Neural progenitor cell (in vitro differentiated cells): Measurements from ENCODE around the gene KRT77.

Experiments
- EZH2phosphoT487 ChIP-seq: fragments of 200-600 bp; sonication (generic); IDR thresholded peaks from 2 replicates; pipeline ENCODE4 v1.6.1; 2017; ENCODE audit warnings: antibody characterized with exemption
- TF ChIP-seq, protein P1 (sequence below): fragments of 200-600 bp; sonication (generic); IDR thresholded peaks from 2 replicates; pipeline ENCODE4 v1.5.1; 2017; ENCODE audit warnings: antibody characterized with exemption, mild to moderate bottlenecking

DNA sequence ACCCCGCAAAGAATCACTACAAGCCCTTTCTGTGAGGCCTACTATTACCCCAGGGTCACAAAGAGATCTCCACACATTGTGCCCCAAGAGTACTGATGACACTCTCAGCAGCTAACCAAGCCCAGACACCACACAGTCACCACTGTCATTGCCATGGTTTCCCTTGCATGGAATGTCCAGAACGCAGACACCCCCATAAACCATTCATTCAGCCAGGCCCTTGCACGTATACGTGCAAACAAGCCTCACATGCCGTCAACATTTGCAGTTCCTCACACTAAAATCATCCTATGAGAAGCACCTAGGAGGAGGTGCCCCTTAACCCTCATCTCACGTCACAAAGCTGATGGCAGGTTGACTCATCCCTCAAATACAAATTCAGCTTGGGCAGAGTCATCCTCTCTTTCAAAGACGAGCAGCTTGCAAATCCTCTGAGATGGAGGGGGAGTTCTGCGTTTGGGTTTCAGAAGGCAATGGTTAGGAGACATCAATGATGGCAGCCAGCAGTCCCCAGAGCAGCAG is 17.1 kb upstream of the KRT77 start:
- TF ChIP-seq, protein P1, sequence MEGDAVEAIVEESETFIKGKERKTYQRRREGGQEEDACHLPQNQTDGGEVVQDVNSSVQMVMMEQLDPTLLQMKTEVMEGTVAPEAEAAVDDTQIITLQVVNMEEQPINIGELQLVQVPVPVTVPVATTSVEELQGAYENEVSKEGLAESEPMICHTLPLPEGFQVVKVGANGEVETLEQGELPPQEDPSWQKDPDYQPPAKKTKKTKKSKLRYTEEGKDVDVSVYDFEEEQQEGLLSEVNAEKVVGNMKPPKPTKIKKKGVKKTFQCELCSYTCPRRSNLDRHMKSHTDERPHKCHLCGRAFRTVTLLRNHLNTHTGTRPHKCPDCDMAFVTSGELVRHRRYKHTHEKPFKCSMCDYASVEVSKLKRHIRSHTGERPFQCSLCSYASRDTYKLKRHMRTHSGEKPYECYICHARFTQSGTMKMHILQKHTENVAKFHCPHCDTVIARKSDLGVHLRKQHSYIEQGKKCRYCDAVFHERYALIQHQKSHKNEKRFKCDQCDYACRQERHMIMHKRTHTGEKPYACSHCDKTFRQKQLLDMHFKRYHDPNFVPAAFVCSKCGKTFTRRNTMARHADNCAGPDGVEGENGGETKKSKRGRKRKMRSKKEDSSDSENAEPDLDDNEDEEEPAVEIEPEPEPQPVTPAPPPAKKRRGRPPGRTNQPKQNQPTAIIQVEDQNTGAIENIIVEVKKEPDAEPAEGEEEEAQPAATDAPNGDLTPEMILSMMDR = no peak
- no peak for TF ChIP-seq EZH2phosphoT487
